ENCODE data around the gene AKR7A2.

DNA sequence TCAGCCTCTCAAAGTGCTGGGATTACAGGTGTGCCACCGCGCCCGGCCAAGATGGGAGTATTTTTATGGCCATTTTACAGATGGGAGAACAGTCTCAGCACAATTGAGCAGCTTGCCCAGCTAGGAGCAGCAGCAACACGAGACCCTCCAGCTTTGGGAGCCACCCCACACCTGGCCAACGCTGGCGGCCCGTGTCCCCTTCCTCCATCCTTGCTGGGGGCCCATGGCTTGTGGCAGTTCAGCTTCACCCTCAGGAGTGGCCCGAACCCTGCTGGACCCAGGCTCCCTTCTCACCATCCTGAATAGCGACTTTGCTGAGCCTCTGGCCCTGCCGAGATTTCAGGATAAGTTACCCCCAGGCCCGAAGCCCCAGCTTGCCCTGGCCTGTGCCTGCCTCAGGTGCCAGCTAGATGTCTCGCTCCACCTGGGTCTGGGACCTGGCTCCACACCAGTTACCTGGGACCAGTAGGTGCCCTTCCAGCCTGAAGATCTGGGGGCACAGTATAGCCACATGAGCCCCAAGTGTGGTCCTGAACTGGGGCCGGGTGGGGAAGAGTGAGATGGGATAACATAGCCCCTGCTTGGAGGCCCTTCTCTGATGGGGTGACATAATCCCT lies 19.4 kb upstream of the AKR7A2 start:
- TF ChIP-seq, protein P1, sequence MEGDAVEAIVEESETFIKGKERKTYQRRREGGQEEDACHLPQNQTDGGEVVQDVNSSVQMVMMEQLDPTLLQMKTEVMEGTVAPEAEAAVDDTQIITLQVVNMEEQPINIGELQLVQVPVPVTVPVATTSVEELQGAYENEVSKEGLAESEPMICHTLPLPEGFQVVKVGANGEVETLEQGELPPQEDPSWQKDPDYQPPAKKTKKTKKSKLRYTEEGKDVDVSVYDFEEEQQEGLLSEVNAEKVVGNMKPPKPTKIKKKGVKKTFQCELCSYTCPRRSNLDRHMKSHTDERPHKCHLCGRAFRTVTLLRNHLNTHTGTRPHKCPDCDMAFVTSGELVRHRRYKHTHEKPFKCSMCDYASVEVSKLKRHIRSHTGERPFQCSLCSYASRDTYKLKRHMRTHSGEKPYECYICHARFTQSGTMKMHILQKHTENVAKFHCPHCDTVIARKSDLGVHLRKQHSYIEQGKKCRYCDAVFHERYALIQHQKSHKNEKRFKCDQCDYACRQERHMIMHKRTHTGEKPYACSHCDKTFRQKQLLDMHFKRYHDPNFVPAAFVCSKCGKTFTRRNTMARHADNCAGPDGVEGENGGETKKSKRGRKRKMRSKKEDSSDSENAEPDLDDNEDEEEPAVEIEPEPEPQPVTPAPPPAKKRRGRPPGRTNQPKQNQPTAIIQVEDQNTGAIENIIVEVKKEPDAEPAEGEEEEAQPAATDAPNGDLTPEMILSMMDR (IDR thresholded peaks at IDR 0.05 in 4 of 5, conservative IDR thresholded peaks at IDR 0.05 in 1 of 5) = no peak
- TF ChIP-seq POLR2A (IDR thresholded peaks at IDR 0.05) = no peak

Data from gastrocnemius medialis (tissue), 4 donors.